ENCODE data around the gene EOLA1. TPM values are rescaled to one million over a fixed set of nuclear protein-coding genes. Genes with fewer than 3 reads are reported as not detected.
"Not testable (repeated sequence)": the region's sequence is repeated elsewhere in the genome, so short reads cannot be mapped to it uniquely, and the experiment has no call there.

EOLA1 gene
- total RNA-seq, 6 experiments from 2014 or later, result 5.2 to 13.3 (median 11.7) TPM

- H3K27ac ChIP-seq; H3K4me3 ChIP-seq; H3K36me3 ChIP-seq; H3K9me3 ChIP-seq; DNase-seq; H3K27me3 ChIP-seq; intact Hi-C loops (cut with DNase I); ATAC-seq: not testable (repeated sequence)
- WGBS (ENCODE audit: insufficient coverage, low coverage, low lambda C conversion rate, missing lambda C conversion rate), result 45% methylated on average over 2 of the region's 13 CpGs
- H3K4me1 ChIP-seq, result peaks cover 0 to 10% (median 0%) of the 10 kb centered on the region in 4 donors
These were observed 14.3 kb upstream of the EOLA1 start for GRCh38 chrX:149526318-149527033.

DNA sequence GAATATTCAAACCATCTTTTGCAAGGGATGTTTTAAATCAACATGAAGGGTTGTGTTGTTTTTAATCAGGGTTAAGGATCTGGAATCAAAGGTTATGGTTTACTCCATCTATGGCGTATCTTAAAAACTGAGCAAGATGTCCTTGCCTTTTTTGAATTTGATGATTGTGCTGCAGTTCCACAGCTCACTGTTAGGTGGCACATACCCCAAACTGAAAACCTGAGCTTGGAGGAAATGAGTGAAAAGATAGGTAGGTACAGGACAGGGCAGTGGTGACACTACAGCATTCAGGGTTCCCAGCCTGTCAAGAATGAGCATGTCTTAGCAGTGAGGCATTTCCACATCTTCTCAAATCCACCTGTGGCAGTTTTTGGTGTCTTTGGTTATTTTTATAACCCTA lies 13.1 kb upstream of the EOLA1 start:
- DNase-seq (no peak), ATAC-seq (peak; percentile 49 to 66 (median 52))
- TF ChIP-seq POLR2A (IDR thresholded peaks at IDR 0.05) (no peak), CTCF (IDR thresholded peaks at IDR 0.05) (peak; percentile 51 to 56 (median 52))

GRCh38 chrX:149528381-149528780 lies 12.4 kb upstream of the EOLA1 start:
- no peak overlapping the region for H3K27ac ChIP-seq
- H3K27me3 ChIP-seq, result no peaks in the 10 kb centered on the region
- DNase-seq (no peak), ATAC-seq (no peak)
- no peaks in the 10 kb centered on the region for H3K4me1 ChIP-seq
- intact Hi-C loops (cut with DNase I), result no loop called here
- no peaks in the 10 kb centered on the region for H3K36me3 ChIP-seq
- TF ChIP-seq CTCF (IDR thresholded peaks at IDR 0.05), result no peak
- TF ChIP-seq POLR2A (IDR thresholded peaks at IDR 0.05), result no peak
- H3K9me3 ChIP-seq, result no peaks in the 10 kb centered on the region
- H3K4me3 ChIP-seq, result no peak overlapping the region
- 44% methylated on average over 1 of the region's 1 CpG for WGBS (ENCODE audit: insufficient coverage, low coverage, low lambda C conversion rate, missing lambda C conversion rate)

More for the DNA sequence above, 13.1 kb upstream of the EOLA1 start:
- intact Hi-C loops (cut with DNase I), result no loop called here
- H3K27ac ChIP-seq, result no peak overlapping the region
- H3K36me3 ChIP-seq, result no peaks in the 10 kb centered on the region
- no peaks in the 10 kb centered on the region for H3K27me3 ChIP-seq
- 31% methylated on average over 1 of the region's 1 CpG for WGBS (ENCODE audit: insufficient coverage, low coverage, low lambda C conversion rate, missing lambda C conversion rate)
- peaks cover 0 to 1% (median 0%) of the 10 kb centered on the region in 4 donors for H3K4me1 ChIP-seq
- no peak overlapping the region for H3K4me3 ChIP-seq
- H3K9me3 ChIP-seq, result no peaks in the 10 kb centered on the region

DNA sequence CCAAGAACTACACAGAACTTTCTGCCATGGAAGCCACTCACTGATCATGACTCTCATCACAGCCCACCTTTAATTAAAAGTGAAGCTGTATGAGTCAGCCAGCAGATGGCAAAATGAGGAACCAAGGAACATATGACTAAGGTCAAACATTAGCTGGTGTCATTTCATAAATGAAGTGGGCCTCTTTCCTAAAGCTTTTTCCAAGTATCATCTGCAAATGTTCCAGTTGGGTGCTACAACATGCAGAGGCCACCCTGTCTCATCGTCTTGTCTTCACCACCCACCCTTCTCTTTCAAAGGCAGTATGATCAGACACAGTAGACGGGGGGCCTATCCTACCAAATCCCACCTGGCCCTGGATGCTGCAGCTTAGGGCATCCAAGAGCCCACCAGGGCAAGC lies 9.2 kb upstream of the EOLA1 start:
- no peak for TF ChIP-seq POLR2A (IDR thresholded peaks at IDR 0.05)
- no peak for TF ChIP-seq CTCF (IDR thresholded peaks at IDR 0.05)
- 52% methylated on average over 2 of the region's 2 CpGs for WGBS (ENCODE audit: insufficient coverage, low coverage, low lambda C conversion rate, missing lambda C conversion rate)
- Histone ChIP-seq H3K36me3 (no peaks in the 10 kb centered on the region), H3K27me3 (no peaks in the 10 kb centered on the region), H3K4me1 (no peaks in the 10 kb centered on the region), H3K9me3 (no peaks in the 10 kb centered on the region), H3K4me3 (no peak overlapping the region), H3K27ac (no peak overlapping the region)
- intact Hi-C loops (cut with DNase I), result no loop called here
- no peak for DNase-seq
- no peak for ATAC-seq

GRCh38 chrX:149532868-149533267 lies 7.9 kb upstream of the EOLA1 start:
- intact Hi-C loops (cut with DNase I), result not testable (repeated sequence)
- ATAC-seq, result peak in 1 of 4 donors; percentile 53
- no CpG with 5 or more reads among the region's 3 CpGs for WGBS (ENCODE audit: insufficient coverage, low coverage, low lambda C conversion rate, missing lambda C conversion rate)

DNA sequence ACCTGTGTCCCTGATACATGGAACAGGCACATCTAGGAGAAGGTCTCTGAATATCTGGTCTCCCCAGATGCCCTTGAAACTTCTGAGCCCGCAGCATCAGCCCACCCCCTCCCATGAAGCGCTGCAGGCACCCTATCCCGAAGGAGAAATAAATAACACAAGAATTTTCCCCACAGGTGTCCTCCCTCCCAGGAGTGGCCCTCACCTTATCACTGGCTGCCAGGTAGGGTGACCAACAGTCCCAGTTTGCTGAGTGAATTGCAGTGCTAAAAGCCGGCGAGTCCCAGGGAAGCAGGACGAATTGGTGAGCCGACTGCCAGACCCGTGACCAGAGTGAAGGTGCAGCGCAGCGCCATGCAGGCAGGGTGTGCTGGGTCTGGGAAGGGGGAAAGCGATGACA lies 6.8 kb upstream of the EOLA1 start:
- H3K27me3 ChIP-seq; H3K27ac ChIP-seq; H3K36me3 ChIP-seq; DNase-seq; H3K4me1 ChIP-seq; H3K4me3 ChIP-seq; H3K9me3 ChIP-seq; ATAC-seq; intact Hi-C loops (cut with DNase I): not testable (repeated sequence)
- 86% methylated on average over 6 of the region's 11 CpGs for WGBS (ENCODE audit: insufficient coverage, low coverage, low lambda C conversion rate, missing lambda C conversion rate)

More at GRCh38 chrX:149532868-149533267, 7.9 kb upstream of the EOLA1 start:
- not testable (repeated sequence) for H3K9me3 ChIP-seq, H3K36me3 ChIP-seq, H3K4me3 ChIP-seq, H3K4me1 ChIP-seq, DNase-seq, H3K27ac ChIP-seq, H3K27me3 ChIP-seq

DNA sequence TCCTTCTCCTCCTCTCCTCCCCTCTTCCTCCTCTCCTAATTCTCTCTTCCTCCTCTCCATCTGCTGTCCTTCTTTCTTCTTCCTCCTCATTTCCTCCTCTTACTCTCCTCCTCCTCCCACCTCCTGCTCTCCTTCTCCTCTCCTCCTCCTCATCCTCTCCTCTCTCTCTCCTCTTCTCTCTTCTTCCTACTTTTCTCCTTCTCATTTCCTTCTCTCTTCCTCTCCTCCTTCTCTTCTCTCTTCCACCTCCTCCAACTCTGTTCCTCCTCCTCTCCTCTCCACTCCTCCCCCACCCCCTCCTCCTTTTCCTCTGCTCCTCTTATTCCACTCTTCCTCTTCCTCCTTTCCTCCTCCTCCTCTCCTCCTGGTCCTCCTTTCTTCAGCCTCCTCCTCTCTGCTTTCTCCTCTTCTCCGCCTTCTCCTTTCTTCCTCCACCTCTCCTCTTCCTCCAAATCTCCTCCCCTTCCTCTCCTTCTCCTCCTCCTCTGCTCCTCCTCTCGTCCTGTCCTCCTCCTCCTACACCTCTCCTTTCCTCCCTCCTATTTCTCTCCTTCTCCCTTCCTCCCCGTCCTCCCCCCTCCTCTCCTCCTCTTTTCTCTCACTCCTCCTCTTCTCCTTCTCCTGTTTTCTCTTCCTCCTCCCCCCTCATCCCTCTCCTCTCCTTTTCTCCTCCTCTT lies 5.7 kb upstream of the EOLA1 start:
- DNase-seq; H3K36me3 ChIP-seq; H3K4me1 ChIP-seq; H3K27ac ChIP-seq; H3K4me3 ChIP-seq; ATAC-seq; H3K27me3 ChIP-seq; H3K9me3 ChIP-seq; intact Hi-C loops (cut with DNase I): not testable (repeated sequence)
- 40% methylated on average over 3 of the region's 3 CpGs for WGBS (ENCODE audit: insufficient coverage, low coverage, low lambda C conversion rate, missing lambda C conversion rate)

- DNase-seq; H3K27ac ChIP-seq; H3K4me1 ChIP-seq; H3K9me3 ChIP-seq; H3K4me3 ChIP-seq; intact Hi-C loops (cut with DNase I); H3K36me3 ChIP-seq; H3K27me3 ChIP-seq; ATAC-seq: not testable (repeated sequence)
- 75% methylated on average over 4 of the region's 11 CpGs for WGBS (ENCODE audit: insufficient coverage, low coverage, low lambda C conversion rate, missing lambda C conversion rate)
These were observed 3.3 kb upstream of the EOLA1 start for GRCh38 chrX:149537474-149537873.
